COR-L47 (cell line): ENCODE measurements around the gene SPEM2.
"Not testable (repeated sequence)": the region's sequence is repeated elsewhere in the genome, so short reads cannot be mapped to it uniquely, and the experiment has no call there.

Experiments used
- DNase-seq: peaks from one replicate; lab custom pipeline; 2025; lab: John Stamatoyannopoulos, UW

The SPEM2 gene

DNA sequence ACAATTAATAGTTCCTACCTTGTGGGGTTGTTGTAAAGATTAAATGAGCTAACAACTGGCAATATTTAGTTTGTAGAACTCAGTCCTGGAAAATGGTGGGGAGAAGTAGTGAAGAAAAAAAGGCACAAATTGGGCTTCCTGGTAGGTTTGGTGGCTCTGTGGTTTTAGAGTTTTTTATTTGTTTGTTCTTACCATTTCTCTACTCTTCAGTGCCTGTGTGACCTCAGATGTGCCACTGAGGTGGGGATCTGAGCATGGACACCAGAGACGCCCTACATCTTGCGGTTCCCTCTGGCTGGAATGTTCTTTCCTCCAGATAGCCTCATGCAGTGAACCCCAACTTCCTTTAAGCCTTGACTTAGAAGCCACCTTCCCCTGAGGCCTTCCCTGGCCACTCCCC, 46.3 kb downstream of the SPEM2 start:
- DNase-seq, result no peak

DNA sequence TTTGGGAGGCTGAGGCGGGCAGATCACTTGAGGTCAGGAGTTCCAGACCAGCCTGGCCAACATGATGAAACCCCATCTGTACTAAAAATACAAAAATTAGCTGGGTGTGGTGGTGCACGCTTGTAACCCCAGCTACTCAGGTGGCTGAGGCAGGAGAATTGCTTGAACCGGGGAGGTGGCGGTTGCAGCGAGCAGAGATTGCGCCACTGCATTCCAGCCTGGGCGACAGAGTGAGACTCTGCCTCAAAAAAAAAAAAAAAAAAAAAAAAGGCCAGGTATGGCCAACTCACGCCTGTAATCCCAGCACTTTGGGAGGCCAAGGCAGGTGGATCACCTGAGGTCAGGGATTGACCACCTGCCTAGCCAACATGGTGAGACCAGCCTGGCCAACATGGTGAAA, 49.4 kb downstream of the SPEM2 start:
- DNase-seq, result not testable (repeated sequence)

DNA sequence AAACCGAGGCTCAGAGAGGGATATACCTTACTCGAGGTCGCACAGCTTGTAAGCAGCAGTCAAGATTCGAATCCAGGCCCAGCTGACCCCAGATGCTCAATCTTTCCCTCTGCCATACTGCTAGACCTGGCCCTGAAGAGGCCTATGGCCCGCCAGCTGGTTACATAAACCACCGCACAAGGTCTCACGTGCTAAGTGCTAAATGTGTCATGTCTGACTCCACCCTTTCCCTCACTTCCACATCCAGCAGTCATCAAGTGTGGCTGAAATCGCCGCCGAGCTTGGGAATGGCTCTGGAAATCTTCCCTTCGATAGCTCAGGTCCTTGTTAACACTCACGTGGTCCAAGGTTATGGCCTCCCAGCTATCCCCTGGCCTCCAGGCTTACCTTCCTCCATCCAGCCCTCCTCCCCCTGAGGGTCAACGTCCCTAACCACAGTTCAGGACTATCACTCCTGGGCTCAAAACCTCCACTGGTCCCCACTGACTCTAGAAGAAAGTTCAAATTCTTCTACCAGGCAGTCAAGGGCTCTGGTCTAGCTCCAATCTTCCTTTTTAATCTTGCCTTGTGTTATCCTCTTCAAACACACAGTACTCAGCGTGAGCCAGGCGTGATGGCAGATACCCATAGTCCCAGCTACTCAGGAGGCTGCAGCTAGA, 50.5 kb downstream of the SPEM2 start:
- DNase-seq, result no peak

DNA sequence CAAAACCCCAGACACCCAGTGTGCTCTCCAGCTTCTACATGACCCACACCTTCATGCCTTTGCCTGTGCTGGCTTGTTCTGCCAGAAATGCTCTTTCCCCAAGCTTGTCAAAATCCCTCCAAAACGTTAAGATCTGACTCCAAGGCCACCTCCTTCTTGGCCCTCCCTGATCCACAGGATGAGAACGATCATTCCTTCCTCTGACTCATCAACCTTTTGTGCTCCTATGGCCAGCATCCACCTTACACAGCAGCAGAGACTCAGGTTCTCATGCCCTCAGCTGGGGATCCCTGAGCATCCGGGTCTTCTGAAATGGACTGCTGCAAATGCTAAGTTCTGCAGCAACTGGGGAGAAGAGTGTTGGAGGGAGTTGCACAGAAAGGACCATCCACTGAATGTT, 51.1 kb downstream of the SPEM2 start:
- DNase-seq, result no peak

DNA sequence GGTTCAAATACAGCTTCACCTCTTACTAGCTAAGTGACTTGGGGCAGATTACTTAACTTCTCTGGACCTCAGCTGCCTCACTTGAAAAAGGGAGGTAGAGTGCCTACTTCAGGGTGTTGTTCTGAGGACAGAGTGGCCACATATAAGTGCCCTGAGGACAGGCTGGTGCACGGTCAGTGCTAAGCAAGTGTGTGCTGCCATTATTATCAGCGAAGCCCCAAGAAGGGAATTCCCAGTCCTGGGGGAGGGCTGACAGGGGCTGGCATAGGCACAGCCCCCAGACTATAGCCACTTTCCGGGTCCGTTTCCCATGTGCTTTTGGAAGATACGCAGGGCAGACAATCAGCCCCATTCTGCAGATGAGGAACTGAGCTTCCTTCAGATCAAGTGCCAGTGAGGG, 51.5 kb downstream of the SPEM2 start:
- DNase-seq, result no peak
